Measurements from ENCODE around the gene CHMP1B. TPM values are rescaled to one million over a fixed set of nuclear protein-coding genes. Genes with fewer than 3 reads are reported as not detected.

Gene CHMP1B, protein sequence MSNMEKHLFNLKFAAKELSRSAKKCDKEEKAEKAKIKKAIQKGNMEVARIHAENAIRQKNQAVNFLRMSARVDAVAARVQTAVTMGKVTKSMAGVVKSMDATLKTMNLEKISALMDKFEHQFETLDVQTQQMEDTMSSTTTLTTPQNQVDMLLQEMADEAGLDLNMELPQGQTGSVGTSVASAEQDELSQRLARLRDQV
- total RNA-seq (10 to 100 TPM; 10.4 to 22.0 (median 13.3) TPM), polyA plus RNA-seq (10 to 100 TPM in 1 of 2 donors, 1 to 10 TPM in 1; 9.5 to 19.6 TPM)

- ATAC-seq (peak; percentile 97 to 99 (median 98)), FAIRE-seq (no peak), DNase-seq (peak; percentile 95 to 99 (median 97))
- no peak for TF ChIP-seq CTCF (IDR thresholded peaks at IDR 0.05)
- H3K4me1 ChIP-seq: peaks cover 13 to 16% (median 15%) of the 10 kb centered on the region in 3 donors
- intact Hi-C loops (cut with DNase I): no loop called here
- 0 to 1% methylated on average over 53 of the region's 53 CpGs for WGBS, 2 donors
- H3K27me3 ChIP-seq: no peaks in the 10 kb centered on the region
- no peaks in the 10 kb centered on the region for H3K36me3 ChIP-seq
- H3K9me3 ChIP-seq: no peaks in the 10 kb centered on the region
- peak within 1 kb of the TSS; percentile 80 to 88 (median 82) for H3K27ac ChIP-seq
- peak within 1 kb of the TSS; percentile 62 to 82 (median 72) for H3K4me3 ChIP-seq
These were observed at the start of gene CHMP1B for GRCh38 chr18:11851146-11851805. TSS of gene CHMP1B (plus strand) at chr18:11851413. CDS start at chr18:11851512, 99 bp downstream.

DNA sequence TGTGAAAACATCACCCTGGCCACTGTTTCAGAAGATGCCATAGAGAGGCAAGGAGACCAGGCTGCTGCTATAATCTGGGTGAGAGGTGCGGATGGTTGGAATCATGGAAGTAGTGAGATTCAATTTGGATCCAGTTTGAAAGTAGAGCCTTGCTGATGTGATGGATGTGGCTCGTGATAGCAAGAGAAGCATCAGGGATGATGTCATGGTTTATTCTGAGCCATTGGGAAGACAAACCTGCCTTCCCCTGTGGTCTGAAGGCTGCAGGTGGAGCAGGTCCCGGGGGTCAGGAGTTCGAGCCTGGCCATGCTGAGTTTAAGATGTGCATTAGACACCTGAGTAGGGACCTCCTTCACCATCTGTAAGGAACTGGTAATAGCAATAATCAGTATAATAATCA, 49.6 kb upstream of the CHMP1B start:
- no peak for ATAC-seq
- FAIRE-seq: no peak
- intact Hi-C loops (cut with DNase I): no loop called here
- 74 to 81% methylated on average over 4 of the region's 4 CpGs for WGBS, 2 donors
- no peaks in the 10 kb centered on the region for H3K9me3 ChIP-seq
- no peak overlapping the region for H3K27ac ChIP-seq
- no peaks in the 10 kb centered on the region for H3K36me3 ChIP-seq
- no peaks in the 10 kb centered on the region for H3K4me1 ChIP-seq
- no peak overlapping the region for H3K4me3 ChIP-seq
- DNase-seq: no peak
- H3K27me3 ChIP-seq: no peaks in the 10 kb centered on the region
- no peak for TF ChIP-seq CTCF (IDR thresholded peaks at IDR 0.05)

DNA sequence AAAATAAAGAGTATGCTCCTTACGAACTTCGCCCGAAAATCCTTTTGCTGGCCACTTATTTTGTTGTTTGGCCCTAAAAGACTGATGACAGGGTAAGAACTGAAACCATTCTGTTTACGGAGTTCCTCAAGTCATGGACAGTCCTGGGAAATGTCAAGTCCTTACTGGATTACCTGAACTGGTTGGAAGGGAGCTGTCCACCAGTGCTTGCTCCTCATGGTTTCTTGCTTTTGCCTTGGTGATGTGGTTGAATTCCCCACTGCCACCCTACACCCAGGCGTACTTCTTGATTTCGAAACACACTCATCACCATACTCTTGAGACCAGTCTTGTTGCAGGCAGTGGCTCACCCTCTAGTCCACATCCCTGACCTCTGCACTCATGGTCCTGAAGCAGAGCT, 49.1 kb upstream of the CHMP1B start:
- Histone ChIP-seq H3K9me3 (no peaks in the 10 kb centered on the region), H3K27me3 (no peaks in the 10 kb centered on the region), H3K27ac (no peak overlapping the region), H3K4me1 (no peaks in the 10 kb centered on the region), H3K36me3 (no peaks in the 10 kb centered on the region), H3K4me3 (no peak overlapping the region)
- intact Hi-C loops (cut with DNase I): no loop called here
- no peak for TF ChIP-seq CTCF (IDR thresholded peaks at IDR 0.05)
- WGBS, 2 donors: 85 to 88% methylated on average over 6 of the region's 6 CpGs
- no peak for FAIRE-seq
- DNase-seq: no peak
- ATAC-seq: no peak

DNA sequence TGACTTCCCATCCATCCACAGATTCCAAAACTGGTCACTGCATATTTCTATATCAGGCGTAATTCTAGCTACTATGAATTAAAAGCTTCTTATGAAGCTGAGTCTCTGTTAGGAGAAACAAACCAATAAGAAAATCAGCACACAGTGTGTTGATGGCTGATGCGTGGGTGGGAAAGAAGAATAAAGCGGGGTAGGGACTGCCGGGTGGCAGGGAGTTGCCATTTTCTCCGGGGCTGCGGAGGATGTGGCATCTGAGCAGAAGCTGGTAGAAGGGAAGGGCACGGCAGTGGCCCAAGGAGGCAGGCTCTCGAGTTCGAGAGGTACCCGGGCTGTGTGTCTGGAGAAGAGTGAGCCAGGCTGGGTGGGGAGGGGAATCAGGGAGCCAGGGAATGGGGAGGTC, 48.6 kb upstream of the CHMP1B start:
- TF ChIP-seq CTCF (IDR thresholded peaks at IDR 0.05): no peak
- Histone ChIP-seq H3K27ac (no peak overlapping the region), H3K9me3 (no peaks in the 10 kb centered on the region), H3K4me3 (no peak overlapping the region), H3K27me3 (no peaks in the 10 kb centered on the region), H3K36me3 (no peaks in the 10 kb centered on the region), H3K4me1 (no peaks in the 10 kb centered on the region)
- FAIRE-seq: no peak
- ATAC-seq: no peak
- no peak for DNase-seq
- intact Hi-C loops (cut with DNase I): no loop called here
- WGBS, 2 donors: 70 to 84% methylated on average over 10 of the region's 10 CpGs

- TF ChIP-seq CTCF (IDR thresholded peaks at IDR 0.05): no peak
- WGBS, 2 donors: 83 to 90% methylated on average over 7 of the region's 7 CpGs
- H3K36me3 ChIP-seq: no peaks in the 10 kb centered on the region
- intact Hi-C loops (cut with DNase I): no loop called here
- no peak overlapping the region for H3K4me3 ChIP-seq
- ATAC-seq (no peak), DNase-seq (no peak), FAIRE-seq (no peak)
- H3K4me1 ChIP-seq: no peaks in the 10 kb centered on the region
- H3K9me3 ChIP-seq: no peaks in the 10 kb centered on the region
- no peaks in the 10 kb centered on the region for H3K27me3 ChIP-seq
- no peak overlapping the region for H3K27ac ChIP-seq
These were observed 44.0 kb upstream of the CHMP1B start for GRCh38 chr18:11807233-11807632.
